Activated effector memory CD4-positive, alpha-beta T cell treated with Interleukin-2 at 50 U/mL for 16 hours (primary cell): ENCODE measurements around the gene SEC16A.

Experiments
- DNase-seq: peaks from one replicate; pipeline ENCODE4 v3.0.0-alpha.2; 2020

The SEC16A gene

DNA sequence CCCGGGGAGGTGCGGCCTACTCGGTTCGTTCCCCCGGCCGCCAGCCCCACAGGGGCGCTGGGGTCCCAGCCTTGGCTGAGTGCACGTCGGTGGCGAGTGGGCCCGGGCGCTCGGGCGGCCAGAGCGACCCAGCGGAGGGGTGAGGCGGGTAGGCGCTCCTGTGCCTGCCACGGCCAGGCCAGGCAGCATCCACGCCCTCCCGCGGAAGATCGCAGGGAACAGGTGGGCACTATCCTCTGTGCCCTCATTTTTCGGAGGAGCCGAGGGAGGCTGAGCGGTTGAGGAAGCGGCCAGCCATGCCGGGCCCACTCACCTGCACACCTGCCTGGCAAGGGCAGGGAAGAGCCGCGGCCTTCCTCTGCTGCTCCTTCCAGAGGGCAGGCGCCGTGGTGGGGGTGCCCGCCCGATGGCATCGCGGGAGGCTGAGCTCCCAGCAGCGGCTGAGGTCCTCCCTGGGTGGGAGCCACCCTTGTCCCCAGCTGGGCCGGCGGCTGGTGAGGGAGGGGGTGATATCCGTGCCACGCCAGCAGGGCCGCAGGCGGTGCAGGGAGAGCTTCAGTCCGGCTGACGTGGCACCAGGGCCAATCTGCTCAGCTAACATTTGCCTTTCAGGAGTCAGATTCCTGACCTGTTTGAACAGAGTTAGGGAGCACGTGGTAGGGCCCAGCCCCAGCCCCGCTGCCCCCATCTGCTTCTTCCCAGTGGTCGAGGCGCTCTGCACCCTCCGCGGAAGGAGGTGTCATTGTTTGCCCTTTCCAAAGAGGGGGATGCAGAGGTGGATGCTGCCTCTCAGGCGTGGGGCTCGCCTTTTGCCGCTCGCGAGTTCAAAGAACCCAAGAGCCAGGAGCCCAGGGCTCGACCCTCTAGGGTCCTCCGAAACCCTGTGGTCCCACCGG, 1.6 kb upstream of the SEC16A start:
- DNase-seq = no peak

- DNase-seq = peak; percentile 94
These were observed 831 bp upstream of the SEC16A start for GRCh38 chr9:136483589-136484152.

- peak; percentile 14 for DNase-seq
These were observed 621 bp downstream of the SEC16A start for GRCh38 chr9:136482046-136482792.

- DNase-seq = no peak
These were observed 1.3 kb downstream of the SEC16A start for GRCh38 chr9:136481558-136481957.

GRCh38 chr9:136476369-136477150, 6.3 kb downstream of the SEC16A start:
- no peak for DNase-seq

- DNase-seq = no peak
These were observed 7.6 kb downstream of the SEC16A start for GRCh38 chr9:136474974-136475865.

- no peak for DNase-seq
These were observed 8.7 kb downstream of the SEC16A start for GRCh38 chr9:136474021-136474640.

DNA sequence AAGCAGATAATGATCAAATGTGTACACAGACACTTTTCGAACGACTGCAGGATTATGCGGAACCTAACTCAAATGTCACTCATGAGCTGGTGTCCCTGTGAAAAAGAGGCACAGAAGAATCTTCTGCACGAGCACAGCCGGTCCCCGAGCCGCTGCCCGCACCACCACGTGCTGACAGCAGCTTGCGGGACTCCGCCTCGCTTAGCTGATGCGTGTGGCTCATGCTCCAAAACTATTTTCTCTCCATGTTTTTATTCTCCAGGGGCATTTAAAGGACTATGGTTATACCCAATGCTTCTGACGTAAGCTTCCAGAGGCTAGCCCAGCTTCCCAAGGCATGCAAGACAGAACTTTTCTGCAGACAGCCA, 9.5 kb downstream of the SEC16A start:
- DNase-seq = no peak

DNA sequence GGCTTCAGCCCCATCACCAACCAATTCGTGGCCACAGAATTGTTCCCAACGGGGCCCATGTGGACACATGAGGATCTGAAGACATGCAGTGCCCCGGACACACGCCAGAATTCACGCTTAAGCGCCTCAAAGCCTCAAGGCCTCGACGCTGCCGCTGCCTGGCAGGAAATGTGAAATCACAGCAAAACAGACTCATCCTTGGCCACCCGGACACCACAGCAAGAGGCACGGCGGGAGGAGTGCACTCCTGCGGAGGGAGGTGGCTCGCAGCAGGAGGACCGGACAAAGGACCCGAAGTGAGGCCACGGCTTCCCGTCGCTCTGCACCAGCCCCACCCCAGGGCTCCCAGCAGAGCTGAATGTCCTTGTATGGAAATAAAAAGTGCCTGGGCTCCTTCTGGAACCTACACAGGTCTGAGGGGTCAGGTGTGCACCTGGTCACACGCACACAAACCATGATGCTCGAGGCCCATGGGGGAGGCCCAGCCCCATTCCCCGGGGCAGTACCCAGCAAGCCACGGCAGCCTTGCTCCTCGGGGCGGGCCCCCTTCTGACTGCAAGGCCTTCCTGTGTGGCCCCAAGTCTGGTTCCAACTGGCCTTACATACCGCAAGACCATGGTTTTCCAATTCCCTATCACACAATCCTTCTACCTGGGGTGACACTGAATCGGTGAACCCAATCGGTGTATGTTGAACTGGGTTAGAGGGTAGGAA, 10.0 kb downstream of the SEC16A start:
- DNase-seq = no peak

GRCh38 chr9:136471802-136472487, 10.9 kb downstream of the SEC16A start:
- no peak for DNase-seq

- no peak for DNase-seq
These were observed 11.9 kb downstream of the SEC16A start for GRCh38 chr9:136470792-136471469.

- no peak for DNase-seq
These were observed 12.5 kb downstream of the SEC16A start for GRCh38 chr9:136470356-136470755.

DNA sequence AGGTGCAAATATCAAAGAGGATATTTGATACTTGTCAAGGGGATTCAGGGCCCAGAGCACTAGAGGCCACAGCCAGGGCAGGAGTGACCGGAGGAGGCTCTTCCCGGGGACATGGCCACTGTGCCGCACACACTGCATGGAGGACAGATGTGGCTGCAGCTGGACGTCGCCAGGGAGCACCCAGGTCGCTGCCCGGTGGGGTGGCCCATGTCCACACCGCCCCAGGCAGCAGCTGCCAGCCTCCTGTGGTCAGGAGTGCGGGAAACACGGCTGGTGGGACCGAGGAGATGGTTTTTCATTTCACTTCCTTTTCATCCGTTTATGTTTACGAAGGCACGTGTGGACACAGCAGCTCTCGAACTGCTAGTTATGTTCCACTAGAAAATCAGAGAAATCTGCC, 15.1 kb downstream of the SEC16A start:
- no peak for DNase-seq

- DNase-seq = no peak
These were observed 16.7 kb downstream of the SEC16A start for GRCh38 chr9:136466155-136466541.

GRCh38 chr9:136465500-136466154, 17.2 kb downstream of the SEC16A start:
- DNase-seq = no peak

DNA sequence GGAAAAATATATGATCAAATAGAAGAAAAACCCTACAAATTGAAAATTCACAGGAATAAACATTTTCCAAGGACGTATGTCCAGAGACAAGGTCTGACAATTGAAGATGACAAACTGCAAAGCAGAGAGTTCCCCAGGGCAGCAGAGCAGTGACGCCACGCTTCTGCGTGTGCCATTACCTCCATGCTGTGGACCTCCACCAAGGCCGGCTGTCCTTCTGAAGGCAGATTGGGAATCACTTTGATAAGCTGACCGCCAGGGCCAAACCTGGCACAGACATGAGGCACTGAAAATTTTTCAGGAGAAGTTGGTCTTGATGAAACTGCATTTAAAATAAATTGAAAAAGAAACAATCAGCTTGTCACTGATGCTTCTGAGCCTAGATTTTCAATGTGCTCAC, 18.6 kb downstream of the SEC16A start:
- no peak for DNase-seq

DNA sequence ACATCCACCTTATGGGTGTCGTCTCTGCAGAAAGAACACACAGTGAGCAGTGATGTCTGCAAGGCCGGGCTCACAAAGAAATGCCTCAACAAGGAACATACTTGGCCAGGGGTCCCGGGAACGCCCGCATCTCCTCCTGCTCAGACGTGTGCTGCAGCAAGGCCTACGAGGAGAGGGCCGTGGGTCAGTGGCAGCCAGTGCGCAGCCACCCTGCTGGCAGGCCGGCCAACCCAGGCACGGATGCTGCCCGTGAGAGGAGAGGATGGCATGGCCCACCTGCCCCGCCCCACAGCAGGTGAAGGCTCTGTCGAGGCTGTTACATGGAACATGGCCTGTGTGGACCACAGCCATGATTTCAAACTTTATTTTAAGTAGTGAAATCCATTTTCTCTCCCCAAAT, 19.3 kb downstream of the SEC16A start:
- no peak for DNase-seq

- no peak for DNase-seq
These were observed 20.2 kb downstream of the SEC16A start for GRCh38 chr9:136462664-136463063.

GRCh38 chr9:136460772-136461325, 22.0 kb downstream of the SEC16A start:
- DNase-seq = no peak
